HepG2 (cell line): Measurements from ENCODE around the gene CALML5. TPM values are rescaled to one million over a fixed set of nuclear protein-coding genes. Genes with fewer than 3 reads are reported as not detected.
"Not testable (repeated sequence)": the region's sequence is repeated elsewhere in the genome, so short reads cannot be mapped to it uniquely, and the experiment has no call there.

Experiments
- ATAC-seq: fragments of 200-7000 bp; cut with Tn5 transposase; 3 replicates; pipeline ENCODE4 v1.9.1; 2020; ENCODE audit warnings: mild to moderate bottlenecking, moderate library complexity
- BruUV-seq: library from RNA; stranded (reverse); fragments of 400-500 nt; replicated peaks from 2 replicates; lab custom pipeline; 2021; lab: Mats Ljungman, UMichigan
- CTCF ChIA-PET: fragments of 300-600 bp; formaldehyde crosslinking; extraction: SDS; loops from one replicate; lab custom pipeline; 2021; ENCODE audit warnings: low total read pairs, inconsistent platforms, low intra/inter-chr PET ratio; lab: Yijun Ruan, JAX
- POLR2A ChIA-PET: fragments of 350-600 bp; sonication (Branson Sonifier 250); formaldehyde crosslinking; loops from one replicate; lab custom pipeline; 2020; ENCODE audit warnings: antibody characterized with exemption, inconsistent platforms; lab: Yijun Ruan, JAX
- DNase-seq: peaks from one replicate; pipeline ENCODE4 v3.0.0-alpha.2; 2015; ENCODE audit warnings: low spot score
- FAIRE-seq: peaks from 3 replicates; lab custom pipeline; 2011; peaks lifted over from hg19 to GRCh38; lab: Jason Lieb, UNC
- H2AFZ ChIP-seq: one replicate; pipeline ENCODE4 v1.6.1; 2011; ENCODE audit warnings: low read length, inconsistent platforms
- H3K27ac ChIP-seq: fragments of 300-600 bp; 3 replicates; pipeline ENCODE4 v1.8.0; 2011; ENCODE audit warnings: mixed run types, mild to moderate bottlenecking, mixed read lengths, low read length, inconsistent platforms; ENCODE audit not compliant: insufficient read depth; ENCODE audit errors: extremely low read length
- H3K27me3 ChIP-seq, 2 experiments: fragments of 200-600 bp in 1 of 2; 2 replicates in 1 of 2; 3 replicates in 1 of 2; pipeline versions ENCODE4 v1.6.0 to v1.8.0; 2011; ENCODE audit warnings: low read length in 2 of 2, mild to moderate bottlenecking in 2 of 2, moderate library complexity in 2 of 2, inconsistent platforms in 1 of 2; ENCODE audit not compliant: insufficient read depth in 2 of 2, control insufficient read depth in 1 of 2
- H3K36me3 ChIP-seq, 2 experiments: fragments of 200-600 bp in 1 of 2; replicated peaks in 1 of 2; 2 replicates in 1 of 2; 3 replicates in 1 of 2; pipeline versions ENCODE4 v1.5.1 to v1.8.0; 2011; ENCODE audit warnings: low read length in 2 of 2, inconsistent platforms in 1 of 2; ENCODE audit not compliant: insufficient read depth in 2 of 2, control insufficient read depth in 1 of 2
- H3K4me1 ChIP-seq: 2 replicates; pipeline ENCODE4 v1.5.1; 2012; ENCODE audit warnings: low read length, inconsistent platforms; ENCODE audit not compliant: insufficient read depth
- H3K4me2 ChIP-seq: 2 replicates; pipeline ENCODE4 v1.6.0; 2011; ENCODE audit warnings: low read depth, low read length, inconsistent platforms
- H3K4me3 ChIP-seq, 3 experiments: fragments of 200-600 bp in 1 of 3; sonication (generic), shearing (Covaris generic) in 1 of 3; replicated peaks in 1 of 3; 2 replicates each; pipeline ENCODE4 v1.5.1; 2011 to 2016; ENCODE audit warnings: low read length in 3 of 3, inconsistent platforms in 2 of 3, low read depth in 2 of 3, mild to moderate bottlenecking in 2 of 3, control low read depth in 1 of 3, mixed read lengths in 1 of 3; ENCODE audit not compliant: insufficient read depth in 1 of 3
- H3K79me2 ChIP-seq: one replicate; pipeline ENCODE4 v1.6.1; 2011; ENCODE audit warnings: low read length, inconsistent platforms; ENCODE audit not compliant: insufficient read depth
- H3K9ac ChIP-seq: 2 replicates; pipeline ENCODE4 v1.6.0; 2011; ENCODE audit warnings: mild to moderate bottlenecking, low read depth, low read length, inconsistent platforms; ENCODE audit not compliant: insufficient read depth
- H3K9me3 ChIP-seq: 2 replicates; pipeline ENCODE4 v1.5.1; 2012; ENCODE audit warnings: mild to moderate bottlenecking, low read length
- H4K20me1 ChIP-seq: 2 replicates; pipeline ENCODE4 v1.6.0; 2011; ENCODE audit warnings: inconsistent platforms, mild to moderate bottlenecking, low read length, moderate library complexity; ENCODE audit not compliant: insufficient read depth
- HOXA9 ChIP-seq: sonication (generic); formaldehyde crosslinking; IDR thresholded peaks from 2 replicates; pipeline ENCODE4 v1.8.1; 2022; ENCODE audit warnings: missing genetic modification reagents, mild to moderate bottlenecking, moderate library complexity, borderline replicate concordance
- ZSCAN9 ChIP-seq: IDR thresholded peaks from 2 replicates; pipeline ENCODE4 v1.6.1; 2016; ENCODE audit warnings: borderline replicate concordance
- WGBS: methylation state at CpG from one replicate; pipeline ENCODE4 v1.1.6; 2017; ENCODE audit warnings: low lambda C conversion rate; 5-methylcytosine and 5-hydroxymethylcytosine counted together
- in situ Hi-C: cut with HindIII; loops from 2 replicates; pipeline ENCODE4 v1.10.0; 2017; ENCODE audit warnings: low pct_unique_long_range_greater_than_20kb; ENCODE audit not compliant: extremely low pct_ligation_motif_present
- intact Hi-C: fragments of 100-400 bp; cut with micrococcal nuclease; formaldehyde crosslinking; loops from one replicate; pipeline ENCODE4 v1.10.0; 2022; ENCODE audit not compliant: unreplicated experiment
- polyA plus RNA-seq, 8 experiments: library from polyadenylated mRNA; depleted of rRNA in 3 of 8; stranded (reverse) in 7 of 8; unstranded in 1 of 8; fragments of >200 nt; fragmentation: Illumina TruSeq in 4 of 8; extraction: Trizol in 4 of 8; gene quantifications; 2 replicates each; pipeline versions ENCODE4 v1.2.1 to v1.2.3, GENCODE V29; 2011 to 2016; ENCODE audit warnings: low read depth in 4 of 8, missing spikeins in 1 of 8, mixed read lengths in 1 of 8; ENCODE audit not compliant: insufficient read depth in 1 of 8
- total RNA-seq, 5 experiments: library from RNA; depleted of rRNA; stranded (reverse); fragments of >200 nt; fragmentation: Illumina TruSeq; extraction: Trizol; gene quantifications; 2 replicates each; pipeline ENCODE4 v1.2.3, GENCODE V29; 2016; ENCODE audit warnings: low read depth in 1 of 5
- TF ChIP-seq, protein P1 (sequence below): sonication (generic); formaldehyde crosslinking; IDR thresholded peaks from 2 replicates; pipeline ENCODE4 v1.8.0; 2022; ENCODE audit warnings: missing genetic modification reagents, low read depth, mild to moderate bottlenecking, borderline replicate concordance
- TF ChIP-seq, protein P2 (sequence below): IDR thresholded peaks from 2 replicates; pipeline ENCODE4 v1.6.1; 2016; ENCODE audit warnings: low read depth, control low read depth

CALML5 gene
- total and polyA plus RNA-seq, 2 of the 13 experiments (the other 11 are each of a cell fraction or from before 2014, with no cell fraction given), result not detected

DNA sequence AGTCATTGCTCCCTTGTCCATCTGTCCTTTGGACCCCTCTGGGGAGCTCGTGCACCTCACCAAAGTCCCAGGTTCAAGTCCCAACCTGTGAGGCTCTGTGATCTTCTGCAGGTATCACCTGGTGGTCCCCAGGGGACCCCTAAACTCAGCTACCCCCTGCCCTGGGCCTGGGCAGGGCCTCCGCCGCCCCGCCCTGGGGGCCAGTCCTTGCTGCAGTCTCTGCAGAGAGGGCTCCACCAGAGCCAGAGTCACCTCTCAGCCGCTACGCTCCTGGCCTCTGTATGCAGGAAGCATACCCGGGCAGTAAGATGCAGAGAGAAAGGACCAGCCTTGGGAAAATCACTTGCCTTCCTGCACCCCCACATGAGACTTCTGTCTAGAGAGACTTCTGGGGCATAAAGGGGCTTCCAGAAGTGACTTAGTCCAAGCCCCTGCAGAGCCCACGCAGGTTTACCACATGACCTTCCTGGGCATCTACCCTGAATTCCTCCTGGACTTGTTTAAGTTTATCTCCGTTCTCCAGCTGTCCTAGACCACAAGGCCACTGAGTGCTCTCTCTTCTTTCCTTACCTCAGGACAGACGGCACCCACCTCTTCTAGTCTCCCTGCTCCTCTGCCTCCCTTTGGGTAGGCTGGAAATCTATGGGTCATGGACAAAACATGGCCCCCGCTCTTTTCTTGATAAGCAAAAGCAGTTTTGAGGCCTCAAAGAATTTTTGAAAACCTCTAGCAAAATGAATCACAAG lies 21.2 kb downstream of the CALML5 start (continued):
- TF ChIP-seq, protein P1, sequence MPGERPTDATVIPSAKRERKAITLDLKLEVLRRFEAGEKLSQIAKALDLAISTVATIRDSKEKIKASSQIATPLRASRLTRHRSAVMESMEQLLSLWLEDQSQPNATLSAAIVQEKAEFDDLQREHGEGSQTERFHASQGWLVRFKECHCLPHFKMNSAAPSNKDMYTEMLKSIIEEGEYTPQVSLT (CRISPR knock-in tag), result no peak

DNA sequence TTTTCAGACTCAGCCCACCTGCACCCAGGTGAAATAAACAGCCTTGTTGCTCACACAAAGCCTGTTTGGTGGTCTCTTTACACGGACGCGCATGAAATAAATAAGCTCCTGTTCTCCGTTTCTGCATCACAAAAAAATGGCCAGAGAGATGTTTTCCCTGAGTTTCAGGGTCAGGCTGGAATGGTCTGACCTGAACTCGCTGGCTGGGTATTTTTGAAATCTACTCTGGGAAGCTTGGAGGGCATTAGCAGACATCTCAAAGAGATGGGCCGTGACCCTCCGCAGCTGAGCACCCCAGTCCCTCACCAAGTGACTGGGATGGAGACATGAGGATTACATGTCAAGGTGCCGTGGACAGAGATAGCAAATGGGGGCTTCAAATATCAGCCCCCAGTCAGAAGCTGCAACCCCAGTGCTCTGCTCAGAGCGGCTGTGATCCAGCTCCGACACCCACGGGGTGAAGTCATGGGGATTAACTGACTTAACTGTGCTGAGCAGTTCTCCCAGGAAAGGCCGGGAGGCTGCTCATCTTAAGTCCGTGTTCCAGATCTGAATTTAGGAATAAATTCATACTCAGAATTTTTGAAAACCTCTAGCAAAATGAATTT lies 22.3 kb downstream of the CALML5 start:
- Histone ChIP-seq H4K20me1 (no peaks in the 10 kb centered on the region), H3K9me3 (no peaks in the 10 kb centered on the region), H3K4me3 (no peak overlapping the region), H3K79me2 (no peaks in the 10 kb centered on the region), H3K9ac (no peak overlapping the region), H3K4me1 (peaks cover 39% of the 10 kb centered on the region), H3K4me2 (no peak overlapping the region), H3K36me3 (no peaks in the 10 kb centered on the region), H3K27ac (no peak overlapping the region), H3K27me3 (peaks cover 3 to 21% of the 10 kb centered on the region in 2 experiments; a peak in 3 of 5 replicates), H2AFZ (no peak overlapping the region)
- no peak for ATAC-seq
- intact Hi-C loops, result no loop called here
- ChIA-PET CTCF (no interaction called here), POLR2A (no interaction called here)
- DNase-seq, result no peak
- 67% methylated on average over 12 of the region's 13 CpGs for WGBS
- TF ChIP-seq HOXA9 (CRISPR knock-in tag) (no peak), ZSCAN9 (CRISPR knock-in tag) (no peak)
- TF ChIP-seq, protein P2, sequence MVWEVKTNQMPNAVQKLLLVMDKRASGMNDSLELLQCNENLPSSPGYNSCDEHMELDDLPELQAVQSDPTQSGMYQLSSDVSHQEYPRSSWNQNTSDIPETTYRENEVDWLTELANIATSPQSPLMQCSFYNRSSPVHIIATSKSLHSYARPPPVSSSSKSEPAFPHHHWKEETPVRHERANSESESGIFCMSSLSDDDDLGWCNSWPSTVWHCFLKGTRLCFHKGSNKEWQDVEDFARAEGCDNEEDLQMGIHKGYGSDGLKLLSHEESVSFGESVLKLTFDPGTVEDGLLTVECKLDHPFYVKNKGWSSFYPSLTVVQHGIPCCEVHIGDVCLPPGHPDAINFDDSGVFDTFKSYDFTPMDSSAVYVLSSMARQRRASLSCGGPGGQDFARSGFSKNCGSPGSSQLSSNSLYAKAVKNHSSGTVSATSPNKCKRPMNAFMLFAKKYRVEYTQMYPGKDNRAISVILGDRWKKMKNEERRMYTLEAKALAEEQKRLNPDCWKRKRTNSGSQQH (CRISPR knock-in tag), result no peak
- in situ Hi-C loops, result no loop called here
- BruUV-seq, result no TSS peak
- no peak for FAIRE-seq

DNA sequence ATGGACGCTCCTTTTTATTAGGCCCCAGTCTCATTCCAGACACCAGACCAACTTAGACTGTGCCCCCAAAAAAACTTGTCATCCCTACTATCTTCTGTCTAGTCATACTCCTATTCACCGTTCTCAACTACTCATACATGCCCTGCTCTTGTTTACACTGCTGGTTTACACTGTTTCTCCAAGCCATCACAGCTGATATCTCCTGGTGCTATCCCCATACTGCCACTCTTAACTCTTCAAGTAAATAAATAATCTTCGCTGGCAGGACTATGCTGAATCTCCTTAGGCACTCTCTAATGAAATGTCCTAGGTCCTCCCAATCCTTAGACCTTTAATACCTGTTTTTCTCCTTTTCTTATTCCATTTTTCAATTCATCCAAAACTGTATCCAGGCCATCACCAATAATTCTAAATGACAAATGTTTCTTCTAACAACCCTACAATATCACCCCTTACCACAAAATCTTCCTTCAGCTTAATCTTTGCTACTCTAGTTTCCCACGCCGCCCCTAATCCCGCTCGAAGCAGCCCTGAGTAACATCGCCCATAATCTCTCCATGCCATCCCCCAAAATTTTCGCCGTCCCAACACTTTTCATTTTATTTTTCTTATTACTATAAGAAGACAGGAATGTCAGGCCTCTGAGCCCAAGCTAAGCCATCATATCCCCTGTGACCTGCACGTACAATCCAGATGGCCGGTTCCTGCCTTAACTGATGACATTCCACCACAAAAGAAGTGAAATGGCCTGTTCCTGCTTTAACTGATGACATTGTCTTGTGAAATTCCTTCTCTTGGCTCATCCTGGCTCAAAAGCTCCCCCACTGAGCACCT lies 23.2 kb downstream of the CALML5 start:
- intact Hi-C loops, POLR2A ChIA-PET, CTCF ChIA-PET, ATAC-seq, FAIRE-seq, H3K9ac ChIP-seq, H3K4me2 ChIP-seq, H4K20me1 ChIP-seq, BruUV-seq, H3K27ac ChIP-seq, in situ Hi-C loops, H3K79me2 ChIP-seq, DNase-seq, H3K9me3 ChIP-seq, H2AFZ ChIP-seq, H3K4me3 ChIP-seq, H3K36me3 ChIP-seq: not testable (repeated sequence)
- Histone ChIP-seq H3K27me3 (peaks cover 3 to 21% of the 10 kb centered on the region in 2 experiments; a peak in 3 of 5 replicates), H3K4me1 (peaks cover 31% of the 10 kb centered on the region)
- WGBS, result 55% methylated on average over 12 of the region's 12 CpGs

DNA sequence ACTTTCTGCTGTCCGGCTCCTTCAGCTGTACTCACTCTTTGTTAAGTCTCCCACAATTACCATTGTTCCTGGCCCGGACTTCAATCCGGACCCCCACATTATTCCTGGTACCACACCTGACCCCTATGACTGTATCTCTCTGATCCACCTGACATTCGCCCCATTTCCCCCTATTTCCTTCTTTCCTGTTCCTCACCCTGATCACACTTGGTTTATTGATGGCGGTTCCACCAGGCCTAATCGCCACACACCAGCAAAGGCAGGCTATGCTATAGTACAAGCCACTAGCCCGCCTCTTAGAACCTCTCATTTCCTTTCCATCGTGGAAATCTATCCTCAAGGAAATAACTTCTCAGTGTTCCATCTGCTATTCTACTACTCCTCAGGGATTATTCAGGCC lies 24.3 kb downstream of the CALML5 start:
- 56% methylated on average over 7 of the region's 8 CpGs for WGBS

More for the DNA sequence above, 24.3 kb downstream of the CALML5 start:
- H3K27ac ChIP-seq, H4K20me1 ChIP-seq, H3K9ac ChIP-seq, POLR2A ChIA-PET, CTCF ChIA-PET, ATAC-seq, H3K36me3 ChIP-seq, FAIRE-seq, H3K9me3 ChIP-seq, H3K79me2 ChIP-seq, H3K4me3 ChIP-seq, DNase-seq, H2AFZ ChIP-seq, in situ Hi-C loops, BruUV-seq, intact Hi-C loops, H3K4me2 ChIP-seq: not testable (repeated sequence)
- H3K27me3 ChIP-seq, result peaks cover 3 to 21% of the 10 kb centered on the region in 2 experiments; a peak in 3 of 5 replicates
- peaks cover 20% of the 10 kb centered on the region for H3K4me1 ChIP-seq
